Neural cell (in vitro differentiated cells): Measurements from ENCODE around the gene ZBTB40. TPM values are rescaled to one million over a fixed set of nuclear protein-coding genes. Genes with fewer than 3 reads are reported as not detected.

Experiments
- H2AFZ ChIP-seq: fragments of 200-600, 300-800 bp; sonication (generic), shearing (Covaris generic); 2 replicates; pipeline ENCODE4 v1.6.0; 2014; ENCODE audit warnings: low read depth, mild to moderate bottlenecking, antibody characterized with exemption, low read length, moderate library complexity
- H3F3A ChIP-seq: fragments of 200-600 bp; shearing (Covaris generic); 2 replicates; pipeline ENCODE4 v1.6.1; 2016; ENCODE audit warnings: mild to moderate bottlenecking, moderate library complexity, mixed read lengths, antibody characterized with exemption, low read length; ENCODE audit not compliant: insufficient read depth, poor library complexity, severe bottlenecking
- H3K27ac ChIP-seq: fragments of 200-600, 300-800 bp; sonication (generic), shearing (Covaris generic); 2 replicates; pipeline ENCODE4 v1.5.1; 2014; ENCODE audit warnings: mild to moderate bottlenecking, low read length, moderate library complexity
- H3K27me3 ChIP-seq: fragments of 300-800, 200-600 bp; sonication (generic), shearing (Covaris generic); 2 replicates; pipeline ENCODE4 v1.6.0; 2014; ENCODE audit warnings: mild to moderate bottlenecking, low read depth, low read length, moderate library complexity; ENCODE audit not compliant: insufficient read depth
- H3K36me3 ChIP-seq: fragments of 300-800, 200-600 bp; sonication (generic), shearing (Covaris generic); 2 replicates; pipeline ENCODE4 v1.5.1; 2014; ENCODE audit warnings: mild to moderate bottlenecking, antibody characterized with exemption, low read length, moderate library complexity; ENCODE audit not compliant: insufficient read depth
- H3K4me2 ChIP-seq: fragments of 300-800, 200-600 bp; sonication (generic), shearing (Covaris generic); 2 replicates; pipeline ENCODE4 v1.6.0; 2014; ENCODE audit warnings: mild to moderate bottlenecking, low read length
- H3K4me3 ChIP-seq: fragments of 300-800, 200-600 bp; sonication (generic), shearing (Covaris generic); 2 replicates; pipeline ENCODE4 v1.5.1; 2014; ENCODE audit warnings: mild to moderate bottlenecking, low read length, moderate library complexity
- H3K79me2 ChIP-seq: fragments of 200-600 bp; shearing (Covaris generic); replicated peaks from 2 replicates; pipeline ENCODE4 v1.6.0; 2014; ENCODE audit warnings: mild to moderate bottlenecking, low read length, moderate library complexity; ENCODE audit not compliant: insufficient read depth
- H3K9ac ChIP-seq: fragments of 300-800, 200-600 bp; sonication (generic), shearing (Covaris generic); 2 replicates; pipeline ENCODE4 v1.6.1; 2016; ENCODE audit warnings: mild to moderate bottlenecking, low read length, mixed read lengths
- H3K9me2 ChIP-seq: fragments of 200-600 bp; shearing (Covaris generic); 2 replicates; pipeline ENCODE4 v1.6.1; 2016; ENCODE audit warnings: mild to moderate bottlenecking, low read length, mixed read lengths; ENCODE audit not compliant: insufficient read depth
- H3K9me3 ChIP-seq: fragments of 200-600, 300-800 bp; sonication (generic), shearing (Covaris generic); 2 replicates; pipeline ENCODE4 v1.6.1; 2016; ENCODE audit warnings: mild to moderate bottlenecking, mixed run types, low read length, moderate library complexity, mixed read lengths
- H4K20me1 ChIP-seq: fragments of 200-600 bp; shearing (Covaris generic); 2 replicates; pipeline ENCODE4 v1.6.1; 2016; ENCODE audit warnings: mild to moderate bottlenecking, mixed run types; ENCODE audit not compliant: insufficient read depth
- EP300 ChIP-seq: fragments of 450-650 bp; conservative IDR thresholded peaks from 2 replicates; pipeline ENCODE4 v1.6.1; 2014; ENCODE audit warnings: antibody characterized with exemption, mild to moderate bottlenecking, moderate library complexity; ENCODE audit not compliant: poor library complexity, severe bottlenecking
- EZH2 ChIP-seq: fragments of 200-600, 300-800 bp; shearing (Covaris generic), sonication (generic); IDR thresholded peaks from 2 replicates; pipeline ENCODE4 v1.6.1; 2014; ENCODE audit warnings: antibody characterized with exemption, low read length, borderline replicate concordance, mild to moderate bottlenecking; ENCODE audit not compliant: insufficient read depth, poor library complexity, severe bottlenecking
- MXI1 ChIP-seq: fragments of 450-650 bp; conservative IDR thresholded peaks from 2 replicates; pipeline ENCODE4 v1.6.1; 2014; ENCODE audit warnings: antibody characterized with exemption, mild to moderate bottlenecking; ENCODE audit not compliant: poor library complexity, severe bottlenecking
- POLR2AphosphoS5 ChIP-seq: IDR thresholded peaks from 2 replicates; pipeline ENCODE4 v1.6.1; 2012
- RAD21 ChIP-seq: fragments of 450-650 bp; conservative IDR thresholded peaks from 2 replicates; pipeline ENCODE4 v1.6.1; 2014; ENCODE audit warnings: antibody characterized with exemption, mild to moderate bottlenecking, moderate library complexity
- SMC3 ChIP-seq: fragments of 450-650 bp; conservative IDR thresholded peaks from 2 replicates; pipeline ENCODE4 v1.6.1; 2014; ENCODE audit warnings: antibody characterized with exemption, mild to moderate bottlenecking, moderate library complexity; ENCODE audit not compliant: poor library complexity
- TAF1 ChIP-seq: IDR thresholded peaks from 2 replicates; pipeline ENCODE4 v1.6.1; 2012; ENCODE audit warnings: low read depth
- polyA plus RNA-seq: library from polyadenylated mRNA; depleted of rRNA; stranded (reverse); fragments of >200 nt; gene quantifications from 2 replicates; pipeline ENCODE4 v1.2.3, GENCODE V29; 2014
- TF ChIP-seq, protein P1 (sequence below): fragments of 450-650 bp; IDR thresholded peaks from 2 replicates; pipeline ENCODE4 v1.5.1; 2014; ENCODE audit warnings: antibody characterized with exemption, mild to moderate bottlenecking, moderate library complexity; ENCODE audit not compliant: poor library complexity, severe bottlenecking
- TF ChIP-seq, protein P2 (sequence below): IDR thresholded peaks from 2 replicates; pipeline ENCODE4 v1.6.1; 2012; ENCODE audit warnings: borderline replicate concordance

The ZBTB40 gene
- polyA plus RNA-seq, 1 donor from 2014 or later = 12.7 TPM

DNA sequence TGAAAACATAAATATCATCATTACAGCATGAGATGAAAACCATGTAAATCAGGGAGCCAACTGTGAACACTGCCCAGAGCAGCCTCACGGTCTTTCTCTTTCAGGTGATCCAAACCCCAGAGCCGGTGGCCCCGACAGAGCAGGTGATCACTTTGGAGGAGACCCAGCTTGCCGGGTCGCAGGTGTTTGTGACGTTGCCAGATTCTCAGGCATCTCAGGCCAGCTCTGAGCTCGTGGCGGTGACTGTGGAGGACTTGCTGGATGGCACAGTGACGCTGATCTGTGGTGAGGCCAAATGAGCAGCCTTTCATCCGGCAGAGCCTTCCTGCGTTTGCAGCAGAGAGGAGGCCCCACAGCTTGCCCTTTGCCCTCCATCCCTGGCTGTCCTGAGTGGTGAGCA is 74.4 kb downstream of the ZBTB40 start:
- Histone ChIP-seq H3K27ac (no peak overlapping the region), H3F3A (no peaks in the 10 kb centered on the region), H3K9ac (no peak overlapping the region), H3K36me3 (no peaks in the 10 kb centered on the region), H3K79me2 (no peaks in the 10 kb centered on the region), H3K4me2 (no peak overlapping the region), H3K9me2 (no peaks in the 10 kb centered on the region), H3K27me3 (no peaks in the 10 kb centered on the region), H3K9me3 (no peaks in the 10 kb centered on the region), H3K4me3 (no peak overlapping the region), H4K20me1 (no peaks in the 10 kb centered on the region), H2AFZ (no peak overlapping the region)
- TF ChIP-seq EZH2 (no peak), EP300 (no peak)

DNA sequence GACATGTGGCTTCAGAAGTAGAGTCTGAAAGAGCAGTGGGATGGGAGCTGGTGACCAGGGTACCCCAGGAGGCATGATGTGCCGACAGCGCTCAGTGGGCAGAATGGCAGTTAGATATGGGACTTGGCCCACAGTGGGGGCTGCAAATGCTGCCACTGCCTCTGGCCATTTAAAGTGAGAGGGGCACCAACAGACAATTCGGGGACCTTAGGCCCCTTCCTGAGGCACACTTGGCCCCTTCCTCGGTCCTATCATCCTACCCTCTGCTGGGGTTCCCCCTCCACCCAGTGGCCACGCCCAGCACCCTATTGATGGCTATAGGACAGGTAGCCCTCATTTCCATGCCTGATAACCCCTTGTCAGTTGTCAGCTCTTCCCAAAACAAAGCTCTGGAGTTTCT is 75.0 kb downstream of the ZBTB40 start:
- H3K4me3 ChIP-seq = no peak overlapping the region
- no peaks in the 10 kb centered on the region for H3F3A ChIP-seq
- no peak overlapping the region for H3K4me2 ChIP-seq
- no peaks in the 10 kb centered on the region for H4K20me1 ChIP-seq
- no peaks in the 10 kb centered on the region for H3K9me3 ChIP-seq
- TF ChIP-seq EZH2 (no peak), MXI1 (no peak), POLR2AphosphoS5 (no peak), TAF1 (no peak), RAD21 (no peak), EP300 (no peak), SMC3 (no peak)
- TF ChIP-seq, protein P1, sequence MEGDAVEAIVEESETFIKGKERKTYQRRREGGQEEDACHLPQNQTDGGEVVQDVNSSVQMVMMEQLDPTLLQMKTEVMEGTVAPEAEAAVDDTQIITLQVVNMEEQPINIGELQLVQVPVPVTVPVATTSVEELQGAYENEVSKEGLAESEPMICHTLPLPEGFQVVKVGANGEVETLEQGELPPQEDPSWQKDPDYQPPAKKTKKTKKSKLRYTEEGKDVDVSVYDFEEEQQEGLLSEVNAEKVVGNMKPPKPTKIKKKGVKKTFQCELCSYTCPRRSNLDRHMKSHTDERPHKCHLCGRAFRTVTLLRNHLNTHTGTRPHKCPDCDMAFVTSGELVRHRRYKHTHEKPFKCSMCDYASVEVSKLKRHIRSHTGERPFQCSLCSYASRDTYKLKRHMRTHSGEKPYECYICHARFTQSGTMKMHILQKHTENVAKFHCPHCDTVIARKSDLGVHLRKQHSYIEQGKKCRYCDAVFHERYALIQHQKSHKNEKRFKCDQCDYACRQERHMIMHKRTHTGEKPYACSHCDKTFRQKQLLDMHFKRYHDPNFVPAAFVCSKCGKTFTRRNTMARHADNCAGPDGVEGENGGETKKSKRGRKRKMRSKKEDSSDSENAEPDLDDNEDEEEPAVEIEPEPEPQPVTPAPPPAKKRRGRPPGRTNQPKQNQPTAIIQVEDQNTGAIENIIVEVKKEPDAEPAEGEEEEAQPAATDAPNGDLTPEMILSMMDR = no peak
- TF ChIP-seq, protein P2, sequence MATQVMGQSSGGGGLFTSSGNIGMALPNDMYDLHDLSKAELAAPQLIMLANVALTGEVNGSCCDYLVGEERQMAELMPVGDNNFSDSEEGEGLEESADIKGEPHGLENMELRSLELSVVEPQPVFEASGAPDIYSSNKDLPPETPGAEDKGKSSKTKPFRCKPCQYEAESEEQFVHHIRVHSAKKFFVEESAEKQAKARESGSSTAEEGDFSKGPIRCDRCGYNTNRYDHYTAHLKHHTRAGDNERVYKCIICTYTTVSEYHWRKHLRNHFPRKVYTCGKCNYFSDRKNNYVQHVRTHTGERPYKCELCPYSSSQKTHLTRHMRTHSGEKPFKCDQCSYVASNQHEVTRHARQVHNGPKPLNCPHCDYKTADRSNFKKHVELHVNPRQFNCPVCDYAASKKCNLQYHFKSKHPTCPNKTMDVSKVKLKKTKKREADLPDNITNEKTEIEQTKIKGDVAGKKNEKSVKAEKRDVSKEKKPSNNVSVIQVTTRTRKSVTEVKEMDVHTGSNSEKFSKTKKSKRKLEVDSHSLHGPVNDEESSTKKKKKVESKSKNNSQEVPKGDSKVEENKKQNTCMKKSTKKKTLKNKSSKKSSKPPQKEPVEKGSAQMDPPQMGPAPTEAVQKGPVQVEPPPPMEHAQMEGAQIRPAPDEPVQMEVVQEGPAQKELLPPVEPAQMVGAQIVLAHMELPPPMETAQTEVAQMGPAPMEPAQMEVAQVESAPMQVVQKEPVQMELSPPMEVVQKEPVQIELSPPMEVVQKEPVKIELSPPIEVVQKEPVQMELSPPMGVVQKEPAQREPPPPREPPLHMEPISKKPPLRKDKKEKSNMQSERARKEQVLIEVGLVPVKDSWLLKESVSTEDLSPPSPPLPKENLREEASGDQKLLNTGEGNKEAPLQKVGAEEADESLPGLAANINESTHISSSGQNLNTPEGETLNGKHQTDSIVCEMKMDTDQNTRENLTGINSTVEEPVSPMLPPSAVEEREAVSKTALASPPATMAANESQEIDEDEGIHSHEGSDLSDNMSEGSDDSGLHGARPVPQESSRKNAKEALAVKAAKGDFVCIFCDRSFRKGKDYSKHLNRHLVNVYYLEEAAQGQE = no peak
- no peak overlapping the region for H2AFZ ChIP-seq
- no peak overlapping the region for H3K9ac ChIP-seq
- H3K79me2 ChIP-seq = no peaks in the 10 kb centered on the region
- no peaks in the 10 kb centered on the region for H3K9me2 ChIP-seq
- no peaks in the 10 kb centered on the region for H3K36me3 ChIP-seq
- no peak overlapping the region for H3K27ac ChIP-seq
- no peaks in the 10 kb centered on the region for H3K27me3 ChIP-seq

DNA sequence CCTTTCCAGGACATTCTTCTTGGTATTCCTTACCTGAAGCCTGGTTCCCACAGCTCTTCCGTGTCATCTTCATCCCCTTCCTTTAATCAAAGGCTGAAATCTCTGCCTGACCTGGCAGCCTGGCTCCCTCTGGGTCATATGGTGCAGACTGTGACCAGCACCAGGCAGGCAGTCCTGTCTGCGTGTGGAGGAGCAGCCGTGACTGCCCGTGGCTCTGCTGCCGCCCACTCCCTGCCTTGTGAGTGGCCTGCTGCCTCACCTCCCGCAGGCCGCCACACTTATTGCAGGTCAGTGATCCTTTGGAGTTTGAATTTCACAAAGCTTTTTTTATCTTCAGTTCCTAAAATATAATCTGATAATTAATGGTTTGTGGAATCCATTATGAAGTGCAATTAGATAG is 75.5 kb downstream of the ZBTB40 start:
- TF ChIP-seq TAF1 (no peak), POLR2AphosphoS5 (no peak), SMC3 (no peak), RAD21 (no peak), MXI1 (no peak), EP300 (no peak), EZH2 (no peak)
- TF ChIP-seq, protein P2 = no peak
- TF ChIP-seq, protein P1 = no peak
- no peaks in the 10 kb centered on the region for H3F3A ChIP-seq

More for the DNA sequence above, 75.5 kb downstream of the ZBTB40 start:
- no peaks in the 10 kb centered on the region for H3K36me3 ChIP-seq
- no peaks in the 10 kb centered on the region for H3K9me2 ChIP-seq
- H3K9ac ChIP-seq = no peak overlapping the region
- H3K4me3 ChIP-seq = no peak overlapping the region
- H3K79me2 ChIP-seq = no peaks in the 10 kb centered on the region
- H3K9me3 ChIP-seq = no peaks in the 10 kb centered on the region
- no peak overlapping the region for H3K27ac ChIP-seq
- H3K27me3 ChIP-seq = no peaks in the 10 kb centered on the region
- no peaks in the 10 kb centered on the region for H4K20me1 ChIP-seq
- H2AFZ ChIP-seq = no peak overlapping the region
- H3K4me2 ChIP-seq = no peak overlapping the region
